Measurements from ENCODE around the gene THSD8.

Gene THSD8

GRCh38 chr19:12779162-12779993, 22.5 kb upstream of the THSD8 start:
- DNase-seq (ENCODE audit: low read depth): no peak

DNA sequence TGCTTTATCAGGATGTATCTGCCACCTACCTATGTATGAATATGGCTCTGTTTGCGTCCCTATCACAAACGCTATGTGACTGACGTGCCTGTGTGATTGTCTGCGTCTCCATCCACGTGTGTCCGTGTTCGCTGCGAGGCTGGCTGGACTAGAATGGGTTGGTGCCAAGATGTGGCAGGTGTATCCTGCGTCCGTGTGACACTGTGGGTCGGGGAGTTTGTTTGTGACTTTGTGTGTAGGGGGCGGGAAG, 19.8 kb upstream of the THSD8 start:
- DNase-seq (ENCODE audit: low read depth): no peak

DNA sequence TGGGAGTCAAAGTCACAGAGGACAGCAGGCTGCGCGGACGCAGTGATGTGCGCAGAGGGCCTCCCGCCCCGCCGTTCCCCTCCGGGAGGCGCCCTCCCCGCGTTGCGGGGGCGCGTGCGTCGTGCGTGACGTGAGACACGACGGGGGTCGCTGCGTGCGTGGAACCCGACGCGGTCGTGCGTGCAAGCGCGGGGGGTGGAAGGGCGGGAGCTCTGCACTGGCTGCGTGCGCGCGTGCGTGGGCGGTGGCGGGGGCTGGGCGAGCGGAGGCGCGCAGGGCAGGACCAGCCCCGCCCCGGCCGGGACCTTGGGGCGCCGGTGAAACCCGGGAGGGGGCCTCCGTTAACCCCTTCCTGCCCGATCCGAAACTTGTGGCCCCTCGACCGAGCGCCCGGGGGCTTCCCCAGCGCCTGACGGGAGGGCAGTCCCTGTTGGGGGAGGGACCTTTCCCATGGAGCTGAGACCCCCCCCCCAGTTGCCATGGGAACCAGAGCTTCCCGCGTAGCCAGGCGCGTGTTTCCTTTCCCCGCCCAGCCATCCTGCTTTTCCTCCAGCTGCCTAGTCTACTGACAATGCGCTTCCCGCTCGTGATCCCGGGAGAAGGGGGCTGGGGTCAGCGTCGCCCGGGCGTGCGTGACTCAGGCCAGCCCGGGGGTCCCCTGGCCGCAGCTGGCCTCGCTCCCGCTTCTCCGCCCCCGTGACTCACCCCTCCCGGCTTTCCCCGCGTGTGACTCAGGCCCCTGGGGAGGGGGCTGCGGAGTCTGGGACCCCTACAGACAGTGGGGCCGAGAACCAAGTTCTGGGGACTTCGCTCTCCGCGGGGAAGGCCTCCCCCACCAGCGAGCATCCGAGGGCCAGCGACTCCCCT, 19.2 kb upstream of the THSD8 start:
- peak; percentile 89 for DNase-seq (ENCODE audit: low read depth)

- no peak for DNase-seq (ENCODE audit: low read depth)
These were observed 18.5 kb upstream of the THSD8 start for GRCh38 chr19:12783291-12783848.

DNA sequence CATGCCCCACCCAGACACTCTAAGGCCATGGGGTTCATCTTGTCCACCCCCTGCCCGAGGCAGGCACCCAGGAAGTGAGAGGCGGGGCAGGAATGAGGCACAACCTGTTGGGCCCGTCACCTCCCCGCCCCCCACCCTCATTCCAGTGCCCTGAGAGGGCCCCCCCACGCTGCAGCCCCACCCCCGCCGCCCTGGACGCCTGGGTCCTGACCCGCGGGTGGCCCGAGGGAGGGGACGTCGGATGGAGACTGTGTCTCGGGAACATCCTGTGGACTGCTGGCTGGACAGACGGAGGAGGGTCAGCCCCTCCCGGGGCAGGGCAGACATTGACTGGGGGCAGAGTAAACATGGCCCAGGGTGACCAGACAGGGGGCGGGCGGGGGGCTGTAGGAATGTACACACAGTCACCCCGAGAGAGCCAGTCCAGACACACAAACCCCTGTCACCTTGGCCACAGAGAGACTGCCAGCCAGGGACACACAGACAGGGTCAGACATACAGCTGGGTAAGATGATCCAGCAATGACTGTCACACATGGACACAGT, 17.9 kb upstream of the THSD8 start:
- no peak for DNase-seq (ENCODE audit: low read depth)

- DNase-seq (ENCODE audit: low read depth): no peak
These were observed 17.4 kb upstream of the THSD8 start for GRCh38 chr19:12784394-12784870.

GRCh38 chr19:12784871-12785430, 16.9 kb upstream of the THSD8 start:
- DNase-seq (ENCODE audit: low read depth): no peak

DNA sequence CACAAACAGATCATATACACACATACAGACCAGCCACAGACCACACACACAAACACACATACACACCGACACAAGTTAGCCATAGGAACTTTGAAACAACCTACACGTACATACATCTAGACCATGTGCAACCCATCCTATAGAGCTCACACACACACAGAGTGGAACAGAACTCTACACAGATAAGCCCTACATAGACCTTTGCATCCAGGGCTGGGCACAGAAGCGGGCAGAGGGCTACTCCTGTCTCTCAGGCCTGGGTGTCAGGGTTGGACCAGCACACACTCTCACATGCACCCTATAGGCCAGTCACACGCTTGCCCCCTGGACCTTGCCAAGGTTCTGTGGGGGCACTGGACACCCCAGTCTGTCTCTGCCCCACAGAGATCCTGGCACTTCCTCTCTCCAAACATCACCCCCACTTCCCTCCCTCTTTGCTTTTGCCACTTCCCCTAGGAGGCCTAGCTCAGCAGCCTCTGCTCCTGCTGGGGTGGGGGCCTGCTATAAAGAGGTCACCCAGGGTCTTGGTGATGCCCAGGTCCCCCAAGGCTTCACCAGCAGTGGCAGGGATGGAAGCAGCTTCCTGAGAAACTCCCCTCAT, 16.3 kb upstream of the THSD8 start:
- no peak for DNase-seq (ENCODE audit: low read depth)

GRCh38 chr19:12786141-12786870, 15.6 kb upstream of the THSD8 start:
- DNase-seq (ENCODE audit: low read depth): no peak

DNA sequence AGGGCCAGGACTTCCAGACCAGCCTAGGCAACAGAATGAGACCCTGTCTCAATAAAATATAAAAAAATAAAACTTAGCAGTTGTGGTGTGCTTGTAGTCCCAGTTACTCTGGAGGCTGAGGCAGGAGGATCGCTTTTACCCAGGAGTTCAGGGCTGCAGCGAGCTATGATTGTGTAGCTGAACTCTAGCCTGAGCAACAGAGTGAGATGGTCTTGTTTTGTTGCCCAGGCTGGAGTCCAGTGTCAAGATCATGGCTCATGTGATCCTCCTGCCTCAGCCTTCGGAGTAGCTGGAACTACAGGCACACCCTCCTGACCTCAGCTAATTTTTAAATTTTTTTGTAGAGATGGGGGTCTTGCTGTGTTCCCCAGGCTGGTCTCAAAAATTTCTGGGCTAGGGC, 14.9 kb upstream of the THSD8 start:
- DNase-seq (ENCODE audit: low read depth): no peak

GRCh38 chr19:12787458-12787857, 14.4 kb upstream of the THSD8 start:
- DNase-seq (ENCODE audit: low read depth): no peak

GRCh38 chr19:12788042-12788681, 13.7 kb upstream of the THSD8 start:
- no peak for DNase-seq (ENCODE audit: low read depth)

DNA sequence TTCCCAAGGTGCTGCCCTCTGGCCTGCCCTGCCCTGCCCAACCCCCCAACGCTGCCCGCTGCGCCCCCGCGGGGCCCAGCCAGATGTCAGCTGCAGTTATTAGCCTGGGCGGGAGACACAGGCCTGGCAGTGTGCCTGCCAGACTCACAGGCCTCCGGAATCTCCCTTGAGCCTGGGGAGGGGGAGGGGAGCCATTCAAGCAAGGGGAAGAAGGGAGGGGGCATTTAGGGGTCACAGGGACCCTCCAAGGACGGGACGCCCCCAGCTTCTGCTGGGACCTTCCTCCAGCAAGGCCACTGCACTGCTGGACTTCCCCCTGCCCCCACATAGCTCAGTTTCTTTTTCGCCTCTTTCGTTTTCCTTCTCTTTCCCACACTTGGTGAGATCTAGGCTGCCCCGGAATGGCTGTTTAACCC, 13.2 kb upstream of the THSD8 start:
- no peak for DNase-seq (ENCODE audit: low read depth)

GRCh38 chr19:12789098-12789903, 12.6 kb upstream of the THSD8 start:
- no peak for DNase-seq (ENCODE audit: low read depth)

- DNase-seq (ENCODE audit: low read depth): peak; percentile 82
These were observed 11.8 kb upstream of the THSD8 start for GRCh38 chr19:12789904-12790619.

DNA sequence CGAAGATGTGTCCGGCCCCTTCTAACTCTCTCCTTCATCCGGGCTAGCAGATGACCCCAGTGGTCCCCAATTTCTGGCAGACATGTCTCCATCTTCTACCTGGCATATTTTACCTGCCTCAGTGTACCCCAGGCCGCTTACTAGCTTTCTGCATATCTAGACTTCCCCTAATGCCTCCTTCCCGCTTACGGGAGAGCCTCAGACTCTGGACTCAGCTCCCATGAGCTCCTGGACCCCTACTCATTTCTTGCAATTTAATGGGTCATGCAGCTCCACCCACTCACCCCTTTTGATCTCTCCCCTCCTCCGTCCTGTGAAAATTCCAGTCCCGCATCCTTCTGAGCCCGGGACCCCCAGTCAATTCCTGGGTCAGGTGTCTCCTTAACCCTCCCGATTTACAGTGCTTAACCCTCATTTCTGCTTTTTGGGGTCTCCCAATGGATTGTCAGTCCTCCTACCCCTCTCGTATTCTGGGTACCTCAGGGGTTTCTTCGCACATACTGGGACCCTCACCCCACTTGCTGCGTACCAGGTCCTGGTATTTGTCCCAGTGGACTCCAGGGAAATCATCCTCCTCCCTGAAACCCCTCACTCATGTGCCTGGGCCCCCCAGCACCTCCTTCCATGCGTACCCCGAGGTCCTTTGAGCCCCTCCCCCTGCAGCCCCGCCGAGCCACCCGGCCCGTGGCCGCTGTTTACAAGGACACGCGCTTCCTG, 11.1 kb upstream of the THSD8 start:
- no peak for DNase-seq (ENCODE audit: low read depth)

DNA sequence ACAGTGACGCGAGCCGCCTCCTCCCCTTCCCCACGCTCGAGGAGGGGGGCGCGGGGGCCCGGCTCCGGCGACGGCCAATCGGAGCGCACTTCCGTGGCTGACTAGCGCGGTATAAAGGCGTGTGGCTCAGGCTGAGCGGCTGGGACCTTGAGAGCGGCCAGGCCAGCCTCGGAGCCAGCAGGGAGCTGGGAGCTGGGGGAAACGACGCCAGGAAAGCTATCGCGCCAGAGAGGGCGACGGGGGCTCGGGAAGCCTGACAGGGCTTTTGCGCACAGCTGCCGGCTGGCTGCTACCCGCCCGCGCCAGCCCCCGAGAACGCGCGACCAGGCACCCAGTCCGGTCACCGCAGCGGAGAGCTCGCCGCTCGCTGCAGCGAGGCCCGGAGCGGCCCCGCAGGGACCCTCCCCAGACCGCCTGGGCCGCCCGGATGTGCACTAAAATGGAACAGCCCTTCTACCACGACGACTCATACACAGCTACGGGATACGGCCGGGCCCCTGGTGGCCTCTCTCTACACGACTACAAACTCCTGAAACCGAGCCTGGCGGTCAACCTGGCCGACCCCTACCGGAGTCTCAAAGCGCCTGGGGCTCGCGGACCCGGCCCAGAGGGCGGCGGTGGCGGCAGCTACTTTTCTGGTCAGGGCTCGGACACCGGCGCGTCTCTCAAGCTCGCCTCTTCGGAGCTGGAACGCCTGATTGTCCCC, 10.4 kb upstream of the THSD8 start, which contains the start of gene JUNB:
JUNB (plus strand) TSS at position 142 of the 706 bp plus-strand sequence; CDS start at position 428, 286 bp downstream.
- DNase-seq (ENCODE audit: low read depth): peak; percentile 95
